Keratinocyte (primary cell): ENCODE data around the gene PDE11A. TPM values are rescaled to one million over a fixed set of nuclear protein-coding genes. Genes with fewer than 3 reads are reported as not detected.

ENCODE experiments used
- DNase-seq: peaks from one replicate; pipeline ENCODE4 v3.0.0-alpha.2; 2011; ENCODE audit warnings: low read depth, missing footprints, low spot score
- FAIRE-seq: peaks from 2 replicates; lab custom pipeline; 2011; peaks lifted over from hg19 to GRCh38; lab: Jason Lieb, UNC
- H2AFZ ChIP-seq: 2 replicates; pipeline ENCODE4 v1.6.0; 2012; ENCODE audit warnings: low read length, control low read depth, inconsistent platforms; ENCODE audit not compliant: control insufficient read depth
- H3K27ac ChIP-seq: 2 replicates; pipeline ENCODE4 v1.5.1; 2011; ENCODE audit warnings: low read length; ENCODE audit not compliant: control insufficient read depth, insufficient read depth
- H3K27me3 ChIP-seq: 3 replicates; pipeline ENCODE4 v1.6.0; 2011; ENCODE audit warnings: low read length; ENCODE audit not compliant: control insufficient read depth, insufficient read depth; ENCODE audit errors: extremely low read depth
- H3K36me3 ChIP-seq, 2 experiments: 2 replicates in 1 of 2; 3 replicates in 1 of 2; pipeline ENCODE4 v1.5.1; 2011; ENCODE audit warnings: low read length in 2 of 2, mild to moderate bottlenecking in 1 of 2; ENCODE audit not compliant: control insufficient read depth in 2 of 2, insufficient read depth in 2 of 2; ENCODE audit errors: extremely low read depth in 1 of 2
- H3K4me1 ChIP-seq: 3 replicates; pipeline ENCODE4 v1.5.1; 2011; ENCODE audit warnings: low read length; ENCODE audit not compliant: control insufficient read depth, insufficient read depth; ENCODE audit errors: extremely low read depth
- H3K4me2 ChIP-seq: 3 replicates; pipeline ENCODE4 v1.6.0; 2011; ENCODE audit warnings: low read depth, low read length; ENCODE audit not compliant: control insufficient read depth, insufficient read depth; ENCODE audit errors: extremely low read depth
- H3K4me3 ChIP-seq, 3 experiments: fragments of 200-600 bp in 1 of 3; sonication (generic) in 1 of 3; 2 replicates in 2 of 3; 3 replicates in 1 of 3; pipeline ENCODE4 v1.5.1; 2011 to 2016; ENCODE audit warnings: low read length in 3 of 3, mild to moderate bottlenecking in 3 of 3, control low read depth in 2 of 3, inconsistent platforms in 1 of 3, low read depth in 1 of 3, mixed read lengths in 1 of 3, mixed run types in 1 of 3, moderate library complexity in 1 of 3; ENCODE audit not compliant: control insufficient read depth in 2 of 3, insufficient read depth in 2 of 3; ENCODE audit errors: extremely low read depth in 1 of 3
- H3K79me2 ChIP-seq: 2 replicates; pipeline ENCODE4 v1.6.0; 2012; ENCODE audit warnings: low read length; ENCODE audit not compliant: control insufficient read depth, insufficient read depth
- H3K9ac ChIP-seq: 3 replicates; pipeline ENCODE4 v1.6.0; 2011; ENCODE audit warnings: low read length; ENCODE audit not compliant: control insufficient read depth, insufficient read depth; ENCODE audit errors: extremely low read depth
- H3K9me1 ChIP-seq: 3 replicates; pipeline ENCODE4 v1.6.0; 2011; ENCODE audit warnings: low read length; ENCODE audit not compliant: control insufficient read depth, insufficient read depth; ENCODE audit errors: extremely low read depth
- H3K9me3 ChIP-seq: 2 replicates; pipeline ENCODE4 v1.5.1; 2012; ENCODE audit warnings: low read depth, low read length; ENCODE audit not compliant: control insufficient read depth
- H4K20me1 ChIP-seq: 3 replicates; pipeline ENCODE4 v1.6.0; 2011; ENCODE audit warnings: low read length; ENCODE audit not compliant: control insufficient read depth, insufficient read depth; ENCODE audit errors: extremely low read depth
- EZH2 ChIP-seq: IDR thresholded peaks from one replicate; pipeline ENCODE4 v1.6.1; 2012; ENCODE audit warnings: inconsistent platforms, mild to moderate bottlenecking, low read length, moderate library complexity
- dilution Hi-C: fragments of 300-500 bp; cut with MboI; formaldehyde crosslinking; loops from one replicate; pipeline ENCODE4 v1.7.0; 2020; ENCODE audit warnings: low sequenced_read_pairs; ENCODE audit not compliant: extremely low pct_ligation_motif_present
- polyA plus RNA-seq, 5 experiments: library from polyadenylated mRNA; depleted of rRNA in 3 of 5; stranded (reverse) in 3 of 5; stranded (forward) in 1 of 5; unstranded in 1 of 5; fragments of >200 nt; gene quantifications; 1 replicate in 1 of 5; 2 replicates in 3 of 5; 3 replicates in 1 of 5; pipeline versions ENCODE4 v1.2.1 to v1.2.3, GENCODE V29; 2011 to 2012; ENCODE audit warnings: missing spikeins in 2 of 5, low read depth in 1 of 5, low replicate concordance in 1 of 5
- TF ChIP-seq, protein P1 (sequence below), 3 experiments: IDR thresholded peaks in 1 of 3; conservative IDR thresholded peaks in 1 of 3; optimal IDR thresholded peaks in 1 of 3; 2 replicates in 2 of 3; 3 replicates in 1 of 3; pipeline versions ENCODE3 to v1.5.1; 2011; ENCODE audit warnings: low read length in 3 of 3, mild to moderate bottlenecking in 3 of 3, moderate library complexity in 2 of 3, control low read depth in 1 of 3, inconsistent platforms in 1 of 3; ENCODE audit not compliant: insufficient read depth in 2 of 3; ENCODE audit errors: extremely low read depth in 1 of 3

PDE11A gene
- polyA plus RNA-seq, 1 donor (not counting 4 experiments of a cell fraction or from before 2014, with no cell fraction given): 0.01 TPM

DNA sequence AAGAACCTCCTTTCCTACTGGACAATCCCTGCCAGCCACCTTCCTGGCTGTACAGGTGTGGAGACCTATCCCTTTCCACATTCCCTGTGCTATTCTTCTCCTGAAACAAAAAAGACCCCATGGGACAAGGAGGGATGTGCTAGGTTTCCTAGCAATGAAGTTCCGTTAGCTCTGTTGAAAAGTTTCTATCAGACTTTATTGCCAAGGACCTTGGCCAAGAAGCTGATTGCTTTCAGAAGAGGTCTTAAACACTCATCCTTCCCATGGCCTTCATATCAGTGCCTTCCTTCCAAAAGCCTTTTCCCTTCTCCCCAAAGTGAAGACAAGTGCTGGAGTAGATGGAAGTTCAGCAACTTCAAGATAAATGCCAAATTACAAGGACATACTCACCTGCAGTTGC lies 485.2 kb downstream of the PDE11A start:
- no peak for TF ChIP-seq EZH2
- Histone ChIP-seq H3K27ac (no peak overlapping the region), H3K4me3 (no peak overlapping the region), H3K9me1 (no peaks in the 10 kb centered on the region), H3K36me3 (no peaks in the 10 kb centered on the region), H3K4me1 (no peaks in the 10 kb centered on the region), H3K79me2 (no peaks in the 10 kb centered on the region), H4K20me1 (no peaks in the 10 kb centered on the region), H3K27me3 (no peaks in the 10 kb centered on the region), H3K9ac (no peak overlapping the region), H3K4me2 (no peak overlapping the region), H2AFZ (no peak overlapping the region), H3K9me3 (no peaks in the 10 kb centered on the region)
- dilution Hi-C loops: no loop called here
- no peak for FAIRE-seq
- DNase-seq: no peak

DNA sequence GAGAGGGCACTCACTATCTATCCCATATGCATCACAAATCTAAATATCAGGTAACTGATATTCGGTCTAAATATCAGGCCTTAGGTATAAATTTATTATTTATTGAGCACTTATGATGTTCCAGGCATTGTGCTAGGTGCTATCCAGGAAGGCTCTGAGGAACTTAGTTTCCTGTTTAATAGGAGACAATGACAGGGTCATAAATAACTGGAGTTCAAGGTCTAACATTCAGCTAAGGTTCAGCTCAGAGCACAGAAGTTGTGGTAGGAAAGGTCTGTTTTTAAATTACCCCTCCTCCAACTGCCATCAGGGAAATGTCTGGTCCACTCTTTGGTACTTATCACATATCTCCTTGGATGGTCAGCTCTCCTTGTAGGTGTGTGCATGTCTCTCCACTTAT lies 486.4 kb downstream of the PDE11A start:
- Histone ChIP-seq H3K4me2 (no peak overlapping the region), H3K9me3 (no peaks in the 10 kb centered on the region), H3K27ac (no peak overlapping the region), H2AFZ (no peak overlapping the region), H4K20me1 (no peaks in the 10 kb centered on the region), H3K27me3 (no peaks in the 10 kb centered on the region), H3K36me3 (no peaks in the 10 kb centered on the region), H3K4me1 (no peaks in the 10 kb centered on the region), H3K79me2 (no peaks in the 10 kb centered on the region), H3K4me3 (no peak overlapping the region), H3K9me1 (no peaks in the 10 kb centered on the region), H3K9ac (no peak overlapping the region)
- dilution Hi-C loops: no loop called here
- DNase-seq: no peak
- TF ChIP-seq EZH2: no peak
- TF ChIP-seq, protein P1, sequence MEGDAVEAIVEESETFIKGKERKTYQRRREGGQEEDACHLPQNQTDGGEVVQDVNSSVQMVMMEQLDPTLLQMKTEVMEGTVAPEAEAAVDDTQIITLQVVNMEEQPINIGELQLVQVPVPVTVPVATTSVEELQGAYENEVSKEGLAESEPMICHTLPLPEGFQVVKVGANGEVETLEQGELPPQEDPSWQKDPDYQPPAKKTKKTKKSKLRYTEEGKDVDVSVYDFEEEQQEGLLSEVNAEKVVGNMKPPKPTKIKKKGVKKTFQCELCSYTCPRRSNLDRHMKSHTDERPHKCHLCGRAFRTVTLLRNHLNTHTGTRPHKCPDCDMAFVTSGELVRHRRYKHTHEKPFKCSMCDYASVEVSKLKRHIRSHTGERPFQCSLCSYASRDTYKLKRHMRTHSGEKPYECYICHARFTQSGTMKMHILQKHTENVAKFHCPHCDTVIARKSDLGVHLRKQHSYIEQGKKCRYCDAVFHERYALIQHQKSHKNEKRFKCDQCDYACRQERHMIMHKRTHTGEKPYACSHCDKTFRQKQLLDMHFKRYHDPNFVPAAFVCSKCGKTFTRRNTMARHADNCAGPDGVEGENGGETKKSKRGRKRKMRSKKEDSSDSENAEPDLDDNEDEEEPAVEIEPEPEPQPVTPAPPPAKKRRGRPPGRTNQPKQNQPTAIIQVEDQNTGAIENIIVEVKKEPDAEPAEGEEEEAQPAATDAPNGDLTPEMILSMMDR (optimal IDR thresholded peaks at IDR 0.05 in 1 of 3, IDR thresholded peaks at IDR 0.05 in 1 of 3, conservative IDR thresholded peaks at IDR 0.05 in 1 of 3; ENCODE audit: extremely low read depth in 1 of 3, insufficient read depth in 2 of 3, low read length in 3 of 3): no peak
- FAIRE-seq: no peak

DNA sequence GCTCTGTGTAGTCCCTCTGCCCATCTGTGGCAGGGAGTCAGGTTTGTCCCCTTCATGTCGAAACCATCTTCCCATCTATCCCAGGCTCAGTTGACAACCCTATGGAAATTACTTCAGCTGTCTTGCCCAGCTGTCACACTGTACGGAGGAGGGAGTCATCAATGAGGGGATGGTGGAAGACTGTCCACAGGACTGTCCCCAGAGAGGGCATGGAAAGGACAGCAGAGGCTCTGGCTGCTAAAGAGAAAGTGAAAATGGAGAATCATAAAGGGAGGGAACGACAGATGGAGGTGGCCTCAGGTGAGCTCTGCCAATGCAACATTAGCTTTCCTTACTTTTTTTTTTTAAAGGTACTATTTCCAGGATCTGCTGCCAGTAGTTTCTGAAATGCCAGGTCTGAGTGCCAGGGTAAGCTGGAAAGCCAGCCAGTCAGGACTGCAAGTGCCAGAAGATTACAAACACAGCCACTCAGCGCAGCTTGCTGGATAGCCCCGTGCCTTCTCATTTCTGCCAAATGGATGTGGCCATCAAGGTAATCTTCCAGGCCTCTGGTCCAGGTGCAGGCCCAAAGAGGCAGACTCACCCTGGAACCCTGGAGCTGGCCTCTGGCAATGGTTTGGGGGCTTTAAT lies 487.2 kb downstream of the PDE11A start:
- Histone ChIP-seq H3K4me2 (no peak overlapping the region), H3K27me3 (no peaks in the 10 kb centered on the region), H3K4me3 (no peak overlapping the region), H3K9me1 (no peaks in the 10 kb centered on the region), H3K27ac (no peak overlapping the region), H4K20me1 (no peaks in the 10 kb centered on the region), H3K9me3 (no peaks in the 10 kb centered on the region), H3K36me3 (no peaks in the 10 kb centered on the region), H3K79me2 (no peaks in the 10 kb centered on the region), H3K4me1 (no peaks in the 10 kb centered on the region), H3K9ac (no peak overlapping the region), H2AFZ (no peak overlapping the region)
- DNase-seq: no peak
- TF ChIP-seq, protein P1 (optimal IDR thresholded peaks at IDR 0.05 in 1 of 3, IDR thresholded peaks at IDR 0.05 in 1 of 3, conservative IDR thresholded peaks at IDR 0.05 in 1 of 3; ENCODE audit: extremely low read depth in 1 of 3, insufficient read depth in 2 of 3, low read length in 3 of 3): no peak
- TF ChIP-seq EZH2: no peak
- FAIRE-seq: no peak
- dilution Hi-C loops: no loop called here
